NB4 (cell line): ENCODE measurements around the gene CHPF.

ENCODE experiments used
- DNase-seq: peaks from one replicate; pipeline ENCODE4 v3.0.0; 2010; ENCODE audit warnings: low read depth
- H3K4me3 ChIP-seq: one replicate; pipeline ENCODE4 v1.5.1; 2011; ENCODE audit warnings: mild to moderate bottlenecking, low read depth, low read length, moderate library complexity
- CTCF ChIP-seq: IDR thresholded peaks from one replicate; pipeline ENCODE4 v1.5.1; 2012; ENCODE audit warnings: low read depth, low read length
- MAX ChIP-seq: IDR thresholded peaks from 2 replicates; pipeline ENCODE4 v1.6.1; 2011; ENCODE audit warnings: low read depth, low read length
- MYC ChIP-seq: IDR thresholded peaks from 2 replicates; pipeline ENCODE4 v1.6.1; 2011; ENCODE audit warnings: low read depth, low read length
- POLR2A ChIP-seq: IDR thresholded peaks from 2 replicates; pipeline ENCODE4 v1.6.1; 2011; ENCODE audit warnings: mild to moderate bottlenecking; ENCODE audit not compliant: insufficient read length; ENCODE audit errors: extremely low read depth

The CHPF gene

GRCh38 chr2:219516888-219517287 lies 26.7 kb downstream of the CHPF start:
- no peak overlapping the region for H3K4me3 ChIP-seq
- no peak for DNase-seq
- TF ChIP-seq POLR2A: no peak
- no peak for TF ChIP-seq MAX

- H3K4me3 ChIP-seq: no peak overlapping the region
- TF ChIP-seq POLR2A (no peak), MAX (no peak), MYC (no peak), CTCF (no peak)
- no peak for DNase-seq
Observed at GRCh38 chr2:219515874-219516629, 27.6 kb downstream of the CHPF start.

- DNase-seq: no peak
- TF ChIP-seq CTCF (no peak), MYC (no peak), MAX (no peak), POLR2A (no peak)
- no peak overlapping the region for H3K4me3 ChIP-seq
Observed at GRCh38 chr2:219514836-219515235, 28.8 kb downstream of the CHPF start.

- DNase-seq: peak; percentile 69
- H3K4me3 ChIP-seq: no peak within 1 kb of the TSS
- TF ChIP-seq POLR2A (no peak), CTCF (no peak), MYC (peak; percentile 83), MAX (peak; percentile 73)
Observed at GRCh38 chr2:219514196-219514761, 29.3 kb downstream of the CHPF start, which contains the start of gene ASIC4. Gene ASIC4 (plus strand): TSS chr2:219514482. CDS start chr2:219514725, 243 bp downstream.

GRCh38 chr2:219513787-219514186 lies 29.8 kb downstream of the CHPF start:
- TF ChIP-seq MYC: no peak
- TF ChIP-seq MAX: no peak
- no peak for TF ChIP-seq CTCF
- TF ChIP-seq POLR2A: no peak
- no peak for DNase-seq
- no peak overlapping the region for H3K4me3 ChIP-seq

- DNase-seq: no peak
- no peak for TF ChIP-seq CTCF
- no peak for TF ChIP-seq POLR2A
- TF ChIP-seq MAX: no peak
- TF ChIP-seq MYC: no peak
- no peak overlapping the region for H3K4me3 ChIP-seq
Observed at GRCh38 chr2:219512524-219513216, 30.9 kb downstream of the CHPF start.
